GM12875 (cell line): ENCODE results near the gene MINDY2.

Experiments
- H3K4me3 ChIP-seq: one replicate; pipeline ENCODE4 v1.5.1; 2011; ENCODE audit warnings: low read depth, low read length, control low read depth
- TF ChIP-seq, protein P1 (sequence below): IDR thresholded peaks from 2 replicates; pipeline ENCODE4 v1.5.1; 2011; ENCODE audit warnings: low read depth, mild to moderate bottlenecking, control low read depth, inconsistent platforms, low read length, moderate library complexity, borderline replicate concordance; ENCODE audit not compliant: insufficient read depth

MINDY2 gene

DNA sequence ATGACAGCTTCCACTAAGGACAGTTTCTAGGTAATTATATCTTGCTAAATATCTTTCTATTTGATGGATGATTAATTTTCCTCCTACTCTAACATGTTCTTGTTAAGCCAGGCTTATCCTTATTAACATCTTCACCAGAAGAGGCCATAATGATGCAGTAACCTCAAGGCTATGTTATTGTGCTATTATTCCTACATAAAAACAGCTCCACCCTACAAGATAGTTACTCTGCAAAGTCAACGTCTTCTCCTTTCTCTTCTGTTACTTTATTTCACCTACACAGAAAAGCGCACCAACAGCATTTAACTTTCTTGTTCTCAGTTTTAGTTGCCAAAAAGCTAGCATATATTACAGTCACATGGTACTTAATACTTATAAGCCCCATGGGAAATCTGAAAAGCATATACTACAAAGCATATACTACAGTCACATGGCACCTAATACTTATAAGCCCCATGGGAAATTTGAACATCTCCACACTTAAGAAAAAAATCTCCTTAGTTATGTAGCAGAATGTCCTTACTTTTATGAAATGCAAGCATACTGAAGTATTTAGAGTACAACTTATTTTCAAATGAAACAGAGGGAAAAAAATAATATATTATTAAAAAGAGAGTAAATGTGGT lies 35.0 kb upstream of the MINDY2 start:
- TF ChIP-seq, protein P1, sequence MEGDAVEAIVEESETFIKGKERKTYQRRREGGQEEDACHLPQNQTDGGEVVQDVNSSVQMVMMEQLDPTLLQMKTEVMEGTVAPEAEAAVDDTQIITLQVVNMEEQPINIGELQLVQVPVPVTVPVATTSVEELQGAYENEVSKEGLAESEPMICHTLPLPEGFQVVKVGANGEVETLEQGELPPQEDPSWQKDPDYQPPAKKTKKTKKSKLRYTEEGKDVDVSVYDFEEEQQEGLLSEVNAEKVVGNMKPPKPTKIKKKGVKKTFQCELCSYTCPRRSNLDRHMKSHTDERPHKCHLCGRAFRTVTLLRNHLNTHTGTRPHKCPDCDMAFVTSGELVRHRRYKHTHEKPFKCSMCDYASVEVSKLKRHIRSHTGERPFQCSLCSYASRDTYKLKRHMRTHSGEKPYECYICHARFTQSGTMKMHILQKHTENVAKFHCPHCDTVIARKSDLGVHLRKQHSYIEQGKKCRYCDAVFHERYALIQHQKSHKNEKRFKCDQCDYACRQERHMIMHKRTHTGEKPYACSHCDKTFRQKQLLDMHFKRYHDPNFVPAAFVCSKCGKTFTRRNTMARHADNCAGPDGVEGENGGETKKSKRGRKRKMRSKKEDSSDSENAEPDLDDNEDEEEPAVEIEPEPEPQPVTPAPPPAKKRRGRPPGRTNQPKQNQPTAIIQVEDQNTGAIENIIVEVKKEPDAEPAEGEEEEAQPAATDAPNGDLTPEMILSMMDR: no peak
- H3K4me3 ChIP-seq: no peak overlapping the region

DNA sequence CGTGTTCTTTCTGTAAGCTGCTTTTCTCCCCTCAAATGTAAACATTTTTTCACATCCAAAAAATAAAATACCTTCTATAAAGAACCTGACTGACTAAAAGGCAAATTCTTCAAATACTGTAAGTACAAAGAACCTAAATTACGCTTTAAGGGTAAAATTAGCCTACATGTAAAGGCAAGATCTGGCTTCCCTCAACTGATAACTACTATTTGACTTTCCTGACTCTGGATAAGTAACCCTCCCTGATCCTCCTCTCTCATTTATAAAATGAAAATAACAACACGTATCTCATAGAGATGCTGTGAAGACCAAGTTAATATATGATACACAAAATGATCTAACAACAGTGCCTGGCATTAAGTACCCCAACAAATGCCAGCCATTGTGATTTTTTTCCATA lies 33.8 kb upstream of the MINDY2 start:
- H3K4me3 ChIP-seq: no peak overlapping the region
- TF ChIP-seq, protein P1: no peak

DNA sequence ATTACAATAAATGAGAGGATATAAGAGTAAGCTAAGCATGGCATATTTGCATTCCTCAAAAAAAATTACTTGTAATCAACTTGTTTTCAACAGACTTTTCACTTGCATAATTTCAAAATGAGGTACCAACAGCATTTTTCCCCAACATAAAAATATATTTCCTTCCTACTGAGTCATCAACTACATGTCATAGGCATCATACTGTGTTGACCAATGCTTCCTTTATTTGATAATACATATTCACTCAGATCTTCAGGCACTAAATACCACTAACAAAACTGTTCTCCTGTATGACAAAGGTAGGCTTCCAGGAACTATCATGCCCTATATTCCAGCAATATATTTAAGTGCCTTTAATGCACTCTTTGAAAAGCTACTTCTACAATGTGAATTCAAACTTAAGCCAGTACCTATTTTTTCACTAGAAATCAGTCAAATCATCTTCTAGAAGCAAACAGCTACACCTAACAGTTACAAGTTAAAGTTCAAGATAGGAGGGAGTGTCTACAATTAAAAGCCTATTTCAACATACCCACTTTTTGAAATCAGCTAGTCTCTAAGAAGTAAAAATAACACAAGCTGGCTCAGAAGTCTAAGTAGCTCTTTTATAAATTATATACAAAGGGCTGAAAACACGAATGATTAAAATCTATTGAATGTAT lies 32.9 kb upstream of the MINDY2 start:
- TF ChIP-seq, protein P1: no peak
- no peak overlapping the region for H3K4me3 ChIP-seq

DNA sequence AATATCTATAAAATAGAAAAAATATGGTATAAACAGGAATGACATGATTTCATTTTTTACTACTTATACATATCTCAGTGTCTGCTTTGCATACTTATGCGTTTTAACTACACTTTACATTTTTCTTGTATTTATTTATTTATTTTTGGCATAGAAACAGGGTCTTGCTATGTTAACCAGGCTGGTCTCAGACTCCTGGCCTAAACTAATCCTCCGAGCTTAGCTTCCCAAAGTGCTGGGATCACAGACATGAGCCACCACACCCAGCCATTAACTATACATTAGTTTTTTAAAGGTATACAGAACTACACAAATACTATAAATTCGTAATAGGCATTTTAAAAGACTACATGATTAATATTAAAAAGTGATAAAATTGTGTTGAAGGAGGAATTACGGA lies 30.7 kb upstream of the MINDY2 start:
- TF ChIP-seq, protein P1: no peak
- H3K4me3 ChIP-seq: no peak overlapping the region

DNA sequence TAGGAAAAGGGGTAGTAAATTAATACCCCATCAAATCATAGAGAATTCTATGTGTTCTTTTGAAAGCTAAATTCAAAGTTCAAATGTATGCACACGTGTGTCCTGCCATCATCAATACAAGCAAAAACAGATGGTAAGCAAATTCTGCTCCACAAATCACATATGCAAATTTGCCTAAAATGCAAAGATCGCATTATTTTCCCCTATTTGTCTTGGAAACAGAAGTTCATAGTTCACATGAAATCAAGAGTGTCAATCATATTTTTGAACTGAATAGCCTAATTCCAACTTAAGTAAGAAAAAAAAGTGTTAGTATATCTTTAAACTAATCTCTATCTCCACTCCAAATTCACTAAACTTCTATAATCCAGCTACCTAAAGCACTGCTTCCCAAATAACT lies 30.1 kb upstream of the MINDY2 start:
- TF ChIP-seq, protein P1: no peak
- no peak overlapping the region for H3K4me3 ChIP-seq

DNA sequence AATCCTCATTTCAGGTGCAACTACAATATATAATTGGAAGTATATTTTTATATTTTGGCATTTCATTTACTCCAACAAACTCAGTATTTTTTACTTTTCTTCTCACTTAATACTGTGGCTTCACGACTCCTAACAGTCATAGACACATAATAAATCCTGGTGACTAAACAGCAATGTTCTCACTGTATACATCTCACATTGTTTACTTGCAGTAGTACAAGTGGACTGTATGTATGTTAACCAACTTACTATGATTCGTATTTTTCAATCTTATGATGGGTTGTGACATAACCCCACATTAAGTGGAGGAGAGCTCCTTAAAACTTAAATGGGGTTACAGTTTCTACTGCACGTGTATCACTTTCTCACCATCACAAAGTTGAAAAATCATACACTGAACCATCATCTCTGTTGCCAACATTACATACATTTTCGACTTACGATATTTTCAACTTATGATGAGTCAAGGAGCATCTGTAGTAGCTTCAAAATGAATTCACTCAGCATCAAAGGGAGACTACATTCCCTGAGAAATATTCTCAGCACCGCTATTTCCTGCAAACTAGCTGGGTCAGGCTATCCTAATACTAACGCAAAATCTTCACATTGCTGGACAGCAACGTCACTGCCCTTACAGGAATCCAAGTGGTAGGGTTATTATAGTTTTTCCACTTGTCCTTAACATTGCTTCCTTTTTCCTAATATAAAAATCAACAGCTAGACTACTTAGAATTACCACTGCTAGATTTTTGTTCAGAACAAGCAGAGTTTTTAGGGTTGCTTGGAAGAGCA lies 28.9 kb upstream of the MINDY2 start:
- no peak overlapping the region for H3K4me3 ChIP-seq
- TF ChIP-seq, protein P1: no peak
